Measurements from ENCODE around the gene VWF. TPM values are rescaled to one million over a fixed set of nuclear protein-coding genes. Genes with fewer than 3 reads are reported as not detected.

VWF gene
- total and polyA plus RNA-seq, 2 of the 13 experiments (the other 11 are each of a cell fraction or from before 2014, with no cell fraction given): 0.20 to 0.25 TPM

DNA sequence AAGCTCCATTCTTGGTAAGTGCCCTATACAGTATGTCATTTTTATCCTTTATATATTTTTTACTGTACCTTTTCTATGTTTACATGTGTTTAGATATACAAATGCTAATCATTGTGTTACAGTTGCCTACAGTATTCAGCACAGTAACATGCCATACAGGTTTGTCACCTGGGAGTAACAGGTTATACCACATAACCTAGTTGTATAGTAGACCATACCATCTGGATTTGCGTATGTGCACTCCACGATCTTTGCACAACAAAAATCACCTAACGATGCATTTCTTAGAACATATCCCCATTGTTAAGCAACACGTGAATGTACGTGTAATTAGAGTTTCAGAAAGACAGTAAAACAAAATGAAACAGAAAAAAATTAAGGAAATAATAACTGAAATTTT is 167.5 kb downstream of the VWF start:
- H3K4me2 ChIP-seq (ENCODE audit: low read depth, low read length): no peak overlapping the region
- no peaks in the 10 kb centered on the region for H3K79me2 ChIP-seq (ENCODE audit: insufficient read depth, low read length)
- no TSS peak for BruUV-seq (replicated peaks)
- in situ Hi-C loops (cut with HindIII; ENCODE audit: extremely low pct_ligation_motif_present, low pct_unique_long_range_greater_than_20kb): no loop called here
- no peaks in the 10 kb centered on the region for H4K20me1 ChIP-seq (ENCODE audit: insufficient read depth, low read length)
- no peak overlapping the region for H2AFZ ChIP-seq (ENCODE audit: low read length)
- FAIRE-seq (no peak), DNase-seq (ENCODE audit: low spot score) (no peak), ATAC-seq (no peak)
- 20% methylated on average over 5 of the region's 5 CpGs for WGBS (ENCODE audit: low lambda C conversion rate)
- ChIA-PET CTCF (ENCODE audit: low intra/inter-chr PET ratio, low total read pairs) (no interaction called here), POLR2A (no interaction called here)
- no peak overlapping the region for H3K4me3 ChIP-seq (replicated peaks in 1 of 3; ENCODE audit: insufficient read depth in 1 of 3, low read depth in 2 of 3, low read length in 3 of 3)
- intact Hi-C loops (cut with micrococcal nuclease; ENCODE audit: unreplicated experiment): no loop called here
- H3K27me3 ChIP-seq (ENCODE audit: control insufficient read depth in 1 of 2, insufficient read depth in 2 of 2, low read length in 2 of 2): no peaks in the 10 kb centered on the region
- no peaks in the 10 kb centered on the region for H3K4me1 ChIP-seq (ENCODE audit: insufficient read depth, low read length)
- no peaks in the 10 kb centered on the region for H3K9me3 ChIP-seq (ENCODE audit: low read length)
- H3K9ac ChIP-seq (ENCODE audit: insufficient read depth, low read depth, low read length): no peak overlapping the region
- H3K36me3 ChIP-seq (replicated peaks in 1 of 2; ENCODE audit: control insufficient read depth in 1 of 2, insufficient read depth in 2 of 2, low read length in 2 of 2): no peaks in the 10 kb centered on the region
- no peak overlapping the region for H3K27ac ChIP-seq (ENCODE audit: extremely low read length, insufficient read depth, low read length)
- TF ChIP-seq PHF5A (CRISPR knock-in tag; IDR thresholded peaks at IDR 0.05; ENCODE audit: low read depth, unreplicated experiment) (no peak), SCMH1 (CRISPR knock-in tag; IDR thresholded peaks at IDR 0.05; ENCODE audit: borderline replicate concordance) (no peak), ZBTB33 (CRISPR knock-in tag; IDR thresholded peaks at IDR 0.05) (no peak), ZNF296 (CRISPR knock-in tag; conservative IDR thresholded peaks at IDR 0.05) (no peak), ZNF564 (CRISPR knock-in tag; IDR thresholded peaks at IDR 0.05) (no peak), PRDM15 (CRISPR knock-in tag; IDR thresholded peaks at IDR 0.05) (no peak)

Measured in HepG2 (cell line).